ENCODE data around the gene KCNIP4.

GRCh38 chr4:21733894-21734630 is 214.5 kb downstream of the KCNIP4 start:
- TF ChIP-seq CTCF (conservative IDR thresholded peaks at IDR 0.05; ENCODE audit: low read length) (no peak), EZH2phosphoT487 (IDR thresholded peaks at IDR 0.05; ENCODE audit: borderline replicate concordance) (no peak)
